ENCODE results near the gene PCCA. TPM values are rescaled to one million over a fixed set of nuclear protein-coding genes. Genes with fewer than 3 reads are reported as not detected.

Gene PCCA
- total RNA-seq, 4 donors from 2014 or later = 29.5 to 55.5 (median 38.3) TPM

- WGBS, 2 donors = 95 to 97% methylated on average over 9 of the region's 9 CpGs
- Histone ChIP-seq H3K4me1 (peaks cover 0 to 13% (median 0%) of the 10 kb centered on the region in 4 donors), H3K4me3 (no peak overlapping the region), H3K36me3 (peaks cover 0 to 38% (median 0%) of the 10 kb centered on the region in 3 donors), H3K9me3 (peaks cover 0 to 1% (median 0%) of the 10 kb centered on the region in 4 donors), H3K27ac (no peak overlapping the region), H3K27me3 (no peaks in the 10 kb centered on the region)
- no peak for TF ChIP-seq EP300 (IDR thresholded peaks at IDR 0.05)
- TF ChIP-seq, protein P1, sequence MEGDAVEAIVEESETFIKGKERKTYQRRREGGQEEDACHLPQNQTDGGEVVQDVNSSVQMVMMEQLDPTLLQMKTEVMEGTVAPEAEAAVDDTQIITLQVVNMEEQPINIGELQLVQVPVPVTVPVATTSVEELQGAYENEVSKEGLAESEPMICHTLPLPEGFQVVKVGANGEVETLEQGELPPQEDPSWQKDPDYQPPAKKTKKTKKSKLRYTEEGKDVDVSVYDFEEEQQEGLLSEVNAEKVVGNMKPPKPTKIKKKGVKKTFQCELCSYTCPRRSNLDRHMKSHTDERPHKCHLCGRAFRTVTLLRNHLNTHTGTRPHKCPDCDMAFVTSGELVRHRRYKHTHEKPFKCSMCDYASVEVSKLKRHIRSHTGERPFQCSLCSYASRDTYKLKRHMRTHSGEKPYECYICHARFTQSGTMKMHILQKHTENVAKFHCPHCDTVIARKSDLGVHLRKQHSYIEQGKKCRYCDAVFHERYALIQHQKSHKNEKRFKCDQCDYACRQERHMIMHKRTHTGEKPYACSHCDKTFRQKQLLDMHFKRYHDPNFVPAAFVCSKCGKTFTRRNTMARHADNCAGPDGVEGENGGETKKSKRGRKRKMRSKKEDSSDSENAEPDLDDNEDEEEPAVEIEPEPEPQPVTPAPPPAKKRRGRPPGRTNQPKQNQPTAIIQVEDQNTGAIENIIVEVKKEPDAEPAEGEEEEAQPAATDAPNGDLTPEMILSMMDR (IDR thresholded peaks at IDR 0.05) = no peak
- TF ChIP-seq POLR2A (IDR thresholded peaks at IDR 0.05) = no peak
- DNase-seq (ENCODE audit: low spot score in 2 of 2) = no peak
Measured at GRCh38 chr13:100537486-100537885, 448.6 kb downstream of the PCCA start.

DNA sequence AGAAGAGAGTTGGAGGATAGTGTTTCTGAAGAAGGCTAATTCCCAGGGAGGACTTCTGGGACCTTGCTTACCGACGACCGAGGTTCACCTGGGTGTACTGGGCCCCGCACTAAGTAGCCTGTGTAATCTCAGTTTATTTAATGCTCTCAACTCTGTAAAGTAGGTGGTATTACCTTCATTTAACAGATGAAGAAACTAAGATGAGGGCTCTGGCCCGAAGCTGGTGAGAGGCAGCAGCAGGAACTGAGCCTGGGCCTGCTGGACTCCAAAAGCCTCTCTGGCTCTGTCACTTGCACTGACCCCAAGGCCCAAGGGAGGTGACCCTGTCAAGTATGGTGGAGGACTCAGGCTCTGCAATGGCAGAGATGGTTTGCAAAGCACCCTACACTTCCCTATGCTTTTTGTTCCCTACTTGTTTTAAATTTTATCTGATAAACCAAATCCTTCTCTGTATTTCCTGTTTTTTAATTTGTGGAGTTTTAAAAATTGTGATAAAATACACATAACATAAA, 449.1 kb downstream of the PCCA start:
- H3K9me3 ChIP-seq = no peaks in the 10 kb centered on the region
- peaks cover 0 to 18% (median 0%) of the 10 kb centered on the region in 4 donors for H3K4me1 ChIP-seq
- TF ChIP-seq POLR2A (IDR thresholded peaks at IDR 0.05) = no peak
- no peak for TF ChIP-seq EP300 (IDR thresholded peaks at IDR 0.05)
- TF ChIP-seq, protein P1 (IDR thresholded peaks at IDR 0.05) = no peak
- peaks cover 0 to 32% (median 0%) of the 10 kb centered on the region in 3 donors for H3K36me3 ChIP-seq
- 92 to 97% methylated on average over 5 of the region's 5 CpGs for WGBS, 2 donors
- H3K27me3 ChIP-seq = no peaks in the 10 kb centered on the region
- H3K27ac ChIP-seq = no peak overlapping the region
- H3K4me3 ChIP-seq = no peak overlapping the region
- DNase-seq (ENCODE audit: low spot score in 2 of 2) = no peak

DNA sequence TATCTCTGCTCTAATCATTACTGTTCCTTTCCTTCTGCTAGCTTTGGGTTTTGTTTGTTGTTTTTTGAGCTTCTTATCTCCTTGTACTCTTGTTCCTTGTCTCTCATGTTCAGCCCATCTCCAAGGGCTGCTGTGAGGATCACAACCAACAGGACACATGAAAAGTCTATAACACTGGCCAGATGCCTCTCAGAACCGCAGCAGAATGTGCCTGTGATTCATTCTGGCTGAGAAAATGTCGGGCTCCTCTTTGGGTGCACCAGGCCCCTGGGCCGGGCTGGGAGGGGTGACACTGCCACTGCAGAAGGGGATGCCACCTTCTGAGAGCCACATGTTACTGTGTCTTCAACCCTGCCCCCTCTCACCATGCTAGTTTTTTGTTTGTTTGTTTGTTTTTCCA, 451.7 kb downstream of the PCCA start:
- peaks cover 0 to 16% (median 0%) of the 10 kb centered on the region in 3 donors for H3K36me3 ChIP-seq
- H3K27ac ChIP-seq = no peak overlapping the region
- TF ChIP-seq, protein P1 (IDR thresholded peaks at IDR 0.05) = no peak
- TF ChIP-seq POLR2A (IDR thresholded peaks at IDR 0.05) (no peak), EP300 (IDR thresholded peaks at IDR 0.05) (no peak)
- H3K4me3 ChIP-seq = no peak overlapping the region
- H3K9me3 ChIP-seq = no peaks in the 10 kb centered on the region
- H3K27me3 ChIP-seq = no peaks in the 10 kb centered on the region
- H3K4me1 ChIP-seq = peaks cover 0 to 18% (median 0%) of the 10 kb centered on the region in 4 donors
- WGBS, 2 donors = 87 to 92% methylated on average over 3 of the region's 3 CpGs
- DNase-seq (ENCODE audit: low spot score in 2 of 2) = no peak

GRCh38 chr13:100541897-100542825, 453.3 kb downstream of the PCCA start:
- H3K27me3 ChIP-seq = no peaks in the 10 kb centered on the region
- no peaks in the 10 kb centered on the region for H3K9me3 ChIP-seq
- 93 to 95% methylated on average over 18 of the region's 18 CpGs for WGBS, 2 donors
- no peak overlapping the region for H3K4me3 ChIP-seq
- TF ChIP-seq, protein P1 (IDR thresholded peaks at IDR 0.05) = no peak
- no peak for TF ChIP-seq EP300 (IDR thresholded peaks at IDR 0.05)
- TF ChIP-seq POLR2A (IDR thresholded peaks at IDR 0.05) = no peak
- peaks cover 0 to 16% (median 0%) of the 10 kb centered on the region in 3 donors for H3K36me3 ChIP-seq
- peaks cover 0 to 14% (median 0%) of the 10 kb centered on the region in 4 donors for H3K4me1 ChIP-seq
- no peak for DNase-seq (ENCODE audit: low spot score in 2 of 2)
- no peak overlapping the region for H3K27ac ChIP-seq

DNA sequence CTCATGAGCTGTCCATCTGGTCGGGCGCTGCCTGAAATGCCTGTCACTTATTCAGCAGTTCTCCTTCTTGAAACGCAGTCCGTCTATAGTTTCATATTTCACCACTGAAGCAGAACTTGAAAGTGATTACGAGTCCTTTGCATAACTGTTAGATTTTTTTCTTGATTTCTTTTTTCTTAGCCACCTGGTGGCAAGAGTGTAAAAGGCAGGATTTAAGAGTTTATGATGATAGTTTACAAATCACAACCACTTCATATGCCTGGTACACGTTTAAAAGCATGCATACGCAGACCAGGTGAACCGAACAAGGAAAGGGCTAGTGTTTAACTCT, 453.9 kb downstream of the PCCA start:
- no peak for TF ChIP-seq POLR2A (IDR thresholded peaks at IDR 0.05)
- TF ChIP-seq, protein P1 (IDR thresholded peaks at IDR 0.05) = peak; percentile 19 to 44 (median 23)
- H3K4me3 ChIP-seq = no peak overlapping the region
- 56 to 57% methylated on average over 8 of the region's 8 CpGs for WGBS, 2 donors
- H3K9me3 ChIP-seq = no peaks in the 10 kb centered on the region
- peaks cover 0 to 13% (median 0%) of the 10 kb centered on the region in 3 donors for H3K36me3 ChIP-seq
- H3K27me3 ChIP-seq = no peaks in the 10 kb centered on the region
- H3K27ac ChIP-seq = no peak overlapping the region
- H3K4me1 ChIP-seq = peaks cover 0 to 14% (median 0%) of the 10 kb centered on the region in 4 donors
- DNase-seq (ENCODE audit: low spot score in 2 of 2) = no peak

Measured in tibial nerve (tissue), 4 donors.